VCaP (cell line): ENCODE data around the gene COL5A1.
A peak's percentile ranks its signal among the peaks of the same experiment; 100 is the strongest.

Experiments
- H3K27ac ChIP-seq: fragments of 450-650 bp; 2 replicates; pipeline ENCODE4 v1.5.1; 2017
- CTCF ChIP-seq: fragments of 450-650 bp; conservative IDR thresholded peaks from 2 replicates; pipeline ENCODE4 v1.5.1; 2017; ENCODE audit warnings: mild to moderate bottlenecking, moderate library complexity

The COL5A1 gene

GRCh38 chr9:134597041-134597913 lies 44.3 kb upstream of the COL5A1 start:
- no peak for TF ChIP-seq CTCF
- no peak overlapping the region for H3K27ac ChIP-seq

DNA sequence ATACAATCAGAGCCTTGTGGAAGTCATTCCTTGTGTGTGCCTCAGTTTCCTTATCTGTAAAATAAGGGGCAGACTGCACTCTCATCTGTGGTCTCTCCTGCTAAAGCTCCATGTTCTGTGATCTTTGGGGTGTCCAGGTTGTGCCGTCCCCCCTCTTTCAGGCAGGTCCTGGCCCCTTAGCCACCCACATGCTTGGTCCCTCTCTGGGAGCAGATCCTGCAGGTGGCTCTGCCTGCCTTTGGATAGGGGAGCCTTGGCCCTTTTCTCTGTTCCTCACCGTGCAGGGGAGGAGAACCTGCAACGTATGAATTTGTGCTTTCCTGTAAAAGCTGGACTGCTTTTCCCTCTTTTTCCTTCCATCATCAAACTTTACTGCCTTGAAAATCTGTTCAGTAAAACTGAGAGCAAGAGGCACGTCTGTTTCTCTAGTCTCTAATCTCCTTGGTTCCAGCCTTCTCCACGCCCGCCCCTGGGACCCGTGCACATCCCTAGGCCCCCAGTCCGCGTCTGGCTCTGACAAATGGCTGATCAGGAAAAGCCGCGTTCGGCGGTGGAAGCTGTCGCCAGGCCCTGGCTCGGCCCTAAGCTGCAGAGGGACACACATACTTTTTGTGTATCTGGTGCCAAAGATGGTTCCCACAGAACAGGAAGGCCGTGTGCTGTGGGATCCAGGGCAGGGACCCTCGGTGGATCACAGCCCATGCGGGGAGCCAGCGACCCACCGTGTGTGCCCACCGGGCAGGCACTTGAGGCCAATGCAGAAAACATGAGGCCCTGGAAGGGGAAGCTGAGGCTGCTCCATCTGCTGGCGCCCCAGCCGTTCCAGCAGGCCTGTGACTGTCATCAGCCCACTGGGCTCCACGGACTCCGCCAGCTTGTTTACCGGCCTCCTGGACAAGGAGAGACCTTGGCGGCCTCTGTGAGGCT lies 43.4 kb upstream of the COL5A1 start:
- 0 out of 2 replicates have a peak, but pooled peaks have one; percentile 7 for TF ChIP-seq CTCF
- H3K27ac ChIP-seq = no peak overlapping the region

GRCh38 chr9:134598884-134599245 lies 42.7 kb upstream of the COL5A1 start:
- no peak overlapping the region for H3K27ac ChIP-seq
- TF ChIP-seq CTCF = no peak

DNA sequence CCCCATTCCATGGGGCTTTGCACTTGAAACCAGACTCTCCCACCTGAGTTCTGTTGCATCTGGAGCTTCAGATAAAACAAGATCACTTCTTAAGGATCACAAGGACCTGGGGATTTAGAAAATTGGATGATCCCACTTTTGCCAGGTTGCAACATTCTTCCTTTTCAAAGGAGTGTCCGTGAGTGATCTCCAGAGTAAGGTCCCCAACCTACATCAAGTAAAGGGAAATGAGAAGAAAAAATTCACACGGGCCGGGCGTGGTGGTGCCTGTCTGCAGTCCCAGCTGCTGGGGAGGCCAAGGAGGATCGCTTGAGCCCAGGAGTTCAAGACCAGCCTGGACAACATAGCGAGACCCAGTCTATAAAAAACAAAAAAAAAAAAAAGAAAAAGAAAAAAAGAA lies 41.2 kb upstream of the COL5A1 start:
- no peak overlapping the region for H3K27ac ChIP-seq
- TF ChIP-seq CTCF = no peak

GRCh38 chr9:134600836-134601638 lies 40.6 kb upstream of the COL5A1 start:
- TF ChIP-seq CTCF = no peak
- no peak overlapping the region for H3K27ac ChIP-seq

DNA sequence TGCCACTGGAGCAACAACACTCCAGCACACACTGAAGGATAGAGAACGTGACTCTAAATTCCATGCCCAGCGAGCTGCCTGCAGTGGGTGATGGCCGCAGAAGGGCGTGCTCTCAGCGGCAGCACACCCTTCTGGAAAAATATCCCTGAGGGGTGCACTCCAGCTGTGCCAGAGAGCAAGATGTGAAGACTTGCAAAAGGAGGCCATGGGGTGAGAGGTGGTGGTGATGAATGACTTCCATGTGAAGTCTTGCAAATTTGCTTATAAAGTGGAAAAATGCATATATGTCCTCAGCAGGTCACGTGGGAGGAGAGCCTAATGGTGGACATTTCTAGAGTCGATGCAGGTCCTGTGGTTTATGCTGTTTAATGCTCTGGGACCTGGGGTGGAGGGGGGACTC lies 39.8 kb upstream of the COL5A1 start:
- H3K27ac ChIP-seq = no peak overlapping the region

More for the DNA sequence above, 39.8 kb upstream of the COL5A1 start:
- no peak for TF ChIP-seq CTCF
